HepG2 (cell line): ENCODE measurements around the gene NKX3-2. TPM values are rescaled to one million over a fixed set of nuclear protein-coding genes. Genes with fewer than 3 reads are reported as not detected.

ENCODE experiments used
- ATAC-seq: fragments of 200-7000 bp; cut with Tn5 transposase; 3 replicates; pipeline ENCODE4 v1.9.1; 2020; ENCODE audit warnings: mild to moderate bottlenecking, moderate library complexity
- BruUV-seq: library from RNA; stranded (reverse); fragments of 400-500 nt; replicated peaks from 2 replicates; lab custom pipeline; 2021; lab: Mats Ljungman, UMichigan
- CTCF ChIA-PET: fragments of 300-600 bp; formaldehyde crosslinking; extraction: SDS; loops from one replicate; lab custom pipeline; 2021; ENCODE audit warnings: low total read pairs, inconsistent platforms, low intra/inter-chr PET ratio; lab: Yijun Ruan, JAX
- POLR2A ChIA-PET: fragments of 350-600 bp; sonication (Branson Sonifier 250); formaldehyde crosslinking; loops from one replicate; lab custom pipeline; 2020; ENCODE audit warnings: antibody characterized with exemption, inconsistent platforms; lab: Yijun Ruan, JAX
- DNase-seq: peaks from one replicate; pipeline ENCODE4 v3.0.0-alpha.2; 2015; ENCODE audit warnings: low spot score
- FAIRE-seq: peaks from 3 replicates; lab custom pipeline; 2011; peaks lifted over from hg19 to GRCh38; lab: Jason Lieb, UNC
- H2AFZ ChIP-seq: one replicate; pipeline ENCODE4 v1.6.1; 2011; ENCODE audit warnings: low read length, inconsistent platforms
- H3K27ac ChIP-seq: fragments of 300-600 bp; 3 replicates; pipeline ENCODE4 v1.8.0; 2011; ENCODE audit warnings: mixed run types, mild to moderate bottlenecking, mixed read lengths, low read length, inconsistent platforms; ENCODE audit not compliant: insufficient read depth; ENCODE audit errors: extremely low read length
- H3K27me3 ChIP-seq, 2 experiments: fragments of 200-600 bp in 1 of 2; 2 replicates in 1 of 2; 3 replicates in 1 of 2; pipeline versions ENCODE4 v1.6.0 to v1.8.0; 2011; ENCODE audit warnings: low read length in 2 of 2, mild to moderate bottlenecking in 2 of 2, moderate library complexity in 2 of 2, inconsistent platforms in 1 of 2; ENCODE audit not compliant: insufficient read depth in 2 of 2, control insufficient read depth in 1 of 2
- H3K36me3 ChIP-seq, 2 experiments: fragments of 200-600 bp in 1 of 2; replicated peaks in 1 of 2; 2 replicates in 1 of 2; 3 replicates in 1 of 2; pipeline versions ENCODE4 v1.5.1 to v1.8.0; 2011; ENCODE audit warnings: low read length in 2 of 2, inconsistent platforms in 1 of 2; ENCODE audit not compliant: insufficient read depth in 2 of 2, control insufficient read depth in 1 of 2
- H3K4me1 ChIP-seq: 2 replicates; pipeline ENCODE4 v1.5.1; 2012; ENCODE audit warnings: low read length, inconsistent platforms; ENCODE audit not compliant: insufficient read depth
- H3K4me2 ChIP-seq: 2 replicates; pipeline ENCODE4 v1.6.0; 2011; ENCODE audit warnings: low read depth, low read length, inconsistent platforms
- H3K4me3 ChIP-seq, 3 experiments: fragments of 200-600 bp in 1 of 3; sonication (generic), shearing (Covaris generic) in 1 of 3; replicated peaks in 1 of 3; 2 replicates each; pipeline ENCODE4 v1.5.1; 2011 to 2016; ENCODE audit warnings: low read length in 3 of 3, inconsistent platforms in 2 of 3, low read depth in 2 of 3, mild to moderate bottlenecking in 2 of 3, control low read depth in 1 of 3, mixed read lengths in 1 of 3; ENCODE audit not compliant: insufficient read depth in 1 of 3
- H3K79me2 ChIP-seq: one replicate; pipeline ENCODE4 v1.6.1; 2011; ENCODE audit warnings: low read length, inconsistent platforms; ENCODE audit not compliant: insufficient read depth
- H3K9ac ChIP-seq: 2 replicates; pipeline ENCODE4 v1.6.0; 2011; ENCODE audit warnings: mild to moderate bottlenecking, low read depth, low read length, inconsistent platforms; ENCODE audit not compliant: insufficient read depth
- H3K9me3 ChIP-seq: 2 replicates; pipeline ENCODE4 v1.5.1; 2012; ENCODE audit warnings: mild to moderate bottlenecking, low read length
- H4K20me1 ChIP-seq: 2 replicates; pipeline ENCODE4 v1.6.0; 2011; ENCODE audit warnings: inconsistent platforms, mild to moderate bottlenecking, low read length, moderate library complexity; ENCODE audit not compliant: insufficient read depth
- ERF ChIP-seq: IDR thresholded peaks from 2 replicates; pipeline ENCODE4 v1.6.1; 2018; ENCODE audit warnings: missing biosample characterization, missing genetic modification reagents
- KAT8 ChIP-seq: IDR thresholded peaks from 2 replicates; pipeline ENCODE4 v1.6.1; 2016; ENCODE audit warnings: missing genetic modification reagents, missing compliant biosample characterization
- KMT2B ChIP-seq: IDR thresholded peaks from 2 replicates; pipeline ENCODE4 v1.6.1; 2016; ENCODE audit warnings: missing genetic modification reagents, missing compliant biosample characterization
- MAFG ChIP-seq: sonication (generic); formaldehyde crosslinking; IDR thresholded peaks from 2 replicates; pipeline ENCODE4 v1.5.1; 2020; ENCODE audit warnings: mild to moderate bottlenecking, missing genetic modification reagents
- NFIC ChIP-seq: IDR thresholded peaks from 2 replicates; pipeline ENCODE4 v1.6.1; 2012; ENCODE audit warnings: mild to moderate bottlenecking, low read length, inconsistent platforms
- REL ChIP-seq: sonication (generic); formaldehyde crosslinking; conservative IDR thresholded peaks from 2 replicates; pipeline ENCODE4 v1.8.0; 2022; ENCODE audit warnings: mild to moderate bottlenecking, missing genetic modification reagents, moderate library complexity
- TCF7 ChIP-seq: sonication (generic); IDR thresholded peaks from 2 replicates; pipeline ENCODE4 v1.6.1; 2016; ENCODE audit warnings: antibody characterized with exemption, low read depth
- ZNF235 ChIP-seq: sonication (generic); formaldehyde crosslinking; IDR thresholded peaks from 2 replicates; pipeline ENCODE4 v1.8.1; 2023; ENCODE audit warnings: mild to moderate bottlenecking, missing genetic modification reagents, borderline replicate concordance
- ZNF772 ChIP-seq: sonication (generic); formaldehyde crosslinking; IDR thresholded peaks from 2 replicates; pipeline ENCODE4 v1.5.0; 2020; ENCODE audit warnings: mild to moderate bottlenecking, missing genetic modification reagents
- WGBS: methylation state at CpG from one replicate; pipeline ENCODE4 v1.1.6; 2017; ENCODE audit warnings: low lambda C conversion rate; 5-methylcytosine and 5-hydroxymethylcytosine counted together
- in situ Hi-C: cut with HindIII; loops from 2 replicates; pipeline ENCODE4 v1.10.0; 2017; ENCODE audit warnings: low pct_unique_long_range_greater_than_20kb; ENCODE audit not compliant: extremely low pct_ligation_motif_present
- intact Hi-C: fragments of 100-400 bp; cut with micrococcal nuclease; formaldehyde crosslinking; loops from one replicate; pipeline ENCODE4 v1.10.0; 2022; ENCODE audit not compliant: unreplicated experiment
- polyA plus RNA-seq, 8 experiments: library from polyadenylated mRNA; depleted of rRNA in 3 of 8; stranded (reverse) in 7 of 8; unstranded in 1 of 8; fragments of >200 nt; fragmentation: Illumina TruSeq in 4 of 8; extraction: Trizol in 4 of 8; gene quantifications; 2 replicates each; pipeline versions ENCODE4 v1.2.1 to v1.2.3, GENCODE V29; 2011 to 2016; ENCODE audit warnings: low read depth in 4 of 8, missing spikeins in 1 of 8, mixed read lengths in 1 of 8; ENCODE audit not compliant: insufficient read depth in 1 of 8
- total RNA-seq, 5 experiments: library from RNA; depleted of rRNA; stranded (reverse); fragments of >200 nt; fragmentation: Illumina TruSeq; extraction: Trizol; gene quantifications; 2 replicates each; pipeline ENCODE4 v1.2.3, GENCODE V29; 2016; ENCODE audit warnings: low read depth in 1 of 5
- TF ChIP-seq, protein P1 (sequence below): fragments of 450-650 bp; IDR thresholded peaks from 2 replicates; pipeline ENCODE4 v1.6.1; 2016

Gene NKX3-2
- total and polyA plus RNA-seq, 2 of the 13 experiments (the other 11 are each of a cell fraction or from before 2014, with no cell fraction given): 0.07 to 0.13 TPM

DNA sequence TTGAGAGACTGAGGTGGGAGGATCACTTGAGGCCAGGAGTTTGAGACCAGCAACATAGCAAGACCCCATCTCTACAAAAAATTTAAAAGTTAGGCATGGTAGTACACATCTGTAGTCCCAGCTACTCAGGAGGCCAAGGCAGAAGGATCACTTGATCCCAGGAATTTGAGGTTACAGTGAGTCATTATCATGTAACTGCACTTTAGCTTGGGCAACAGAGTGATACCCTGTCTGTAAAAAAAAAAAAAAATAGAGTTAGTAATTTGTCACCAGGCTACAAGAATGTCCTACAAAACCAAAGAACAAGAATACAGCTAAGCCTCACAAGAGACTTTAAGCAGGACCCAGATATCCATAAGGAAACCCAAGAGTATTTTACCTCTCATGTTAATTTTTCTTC is 33.2 kb downstream of the NKX3-2 start (continued):
- no peak for TF ChIP-seq REL
- TF ChIP-seq ZNF235 (CRISPR knock-in tag): no peak
- no peak for TF ChIP-seq KMT2B (CRISPR knock-in tag)
- TF ChIP-seq TCF7: no peak
- TF ChIP-seq, protein P1, sequence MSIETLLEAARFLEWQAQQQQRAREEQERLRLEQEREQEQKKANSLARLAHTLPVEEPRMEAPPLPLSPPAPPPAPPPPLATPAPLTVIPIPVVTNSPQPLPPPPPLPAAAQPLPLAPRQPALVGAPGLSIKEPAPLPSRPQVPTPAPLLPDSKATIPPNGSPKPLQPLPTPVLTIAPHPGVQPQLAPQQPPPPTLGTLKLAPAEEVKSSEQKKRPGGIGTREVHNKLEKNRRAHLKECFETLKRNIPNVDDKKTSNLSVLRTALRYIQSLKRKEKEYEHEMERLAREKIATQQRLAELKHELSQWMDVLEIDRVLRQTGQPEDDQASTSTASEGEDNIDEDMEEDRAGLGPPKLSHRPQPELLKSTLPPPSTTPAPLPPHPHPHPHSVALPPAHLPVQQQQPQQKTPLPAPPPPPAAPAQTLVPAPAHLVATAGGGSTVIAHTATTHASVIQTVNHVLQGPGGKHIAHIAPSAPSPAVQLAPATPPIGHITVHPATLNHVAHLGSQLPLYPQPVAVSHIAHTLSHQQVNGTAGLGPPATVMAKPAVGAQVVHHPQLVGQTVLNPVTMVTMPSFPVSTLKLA: no peak

DNA sequence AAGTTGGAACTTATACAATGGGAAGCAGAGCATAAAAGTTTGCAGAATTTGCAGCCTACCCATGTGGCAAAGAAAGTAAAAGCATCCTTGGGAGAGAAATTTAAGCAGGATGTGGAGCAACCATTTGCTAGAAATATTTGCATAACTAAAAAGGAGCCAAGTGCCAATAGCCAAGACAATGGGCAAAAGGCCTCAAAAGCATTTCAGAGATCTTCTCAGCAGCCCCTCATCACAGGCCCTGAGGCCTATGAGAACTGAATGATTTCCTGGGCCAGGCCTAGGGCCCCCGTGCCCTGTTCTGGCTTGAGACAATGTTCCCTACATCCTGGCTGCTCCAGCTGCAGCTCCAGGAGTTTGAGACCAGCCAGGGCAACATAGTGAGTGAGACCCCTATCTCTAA is 34.9 kb downstream of the NKX3-2 start:
- CTCF ChIA-PET: no interaction called here
- Histone ChIP-seq H3K36me3 (no peaks in the 10 kb centered on the region), H3K9me3 (no peaks in the 10 kb centered on the region), H3K9ac (no peak overlapping the region), H3K27me3 (no peaks in the 10 kb centered on the region), H3K27ac (no peak overlapping the region), H3K4me2 (no peak overlapping the region), H4K20me1 (no peaks in the 10 kb centered on the region), H3K79me2 (no peaks in the 10 kb centered on the region), H3K4me1 (no peaks in the 10 kb centered on the region), H2AFZ (no peak overlapping the region), H3K4me3 (no peak overlapping the region)
- WGBS: 11% methylated on average over 1 of the region's 1 CpG
- in situ Hi-C loops (no loop called here), intact Hi-C loops (no loop called here)
- BruUV-seq: no TSS peak
- TF ChIP-seq KAT8 (CRISPR knock-in tag): no peak
- no peak for TF ChIP-seq NFIC
- TF ChIP-seq MAFG (CRISPR knock-in tag): no peak
- no peak for TF ChIP-seq ERF
- no peak for TF ChIP-seq ZNF772 (CRISPR knock-in tag)
- DNase-seq: no peak
- FAIRE-seq: no peak
- POLR2A ChIA-PET: no interaction called here
- ATAC-seq: no peak
